GM19023 (cell line): Measurements from ENCODE around the gene PAGR1.

Source experiments
- ATAC-seq: cut with Tn5 transposase; IDR thresholded peaks from one replicate; pipeline ENCODE4 v1.9.1; 2021; ENCODE audit warnings: mild to moderate bottlenecking, moderate library complexity; ENCODE audit not compliant: unreplicated experiment

The PAGR1 gene

GRCh38 chr16:29834079-29834478 lies 18.1 kb downstream of the PAGR1 start:
- no peak for ATAC-seq

GRCh38 chr16:29835926-29836325 lies 20.0 kb downstream of the PAGR1 start:
- ATAC-seq: no peak

GRCh38 chr16:29836623-29837022 lies 20.7 kb downstream of the PAGR1 start:
- ATAC-seq: no peak

- no peak for ATAC-seq
These were observed 21.9 kb downstream of the PAGR1 start for GRCh38 chr16:29837841-29838240.

GRCh38 chr16:29839822-29840221 lies 23.9 kb downstream of the PAGR1 start:
- no peak for ATAC-seq

- no peak for ATAC-seq
These were observed 24.3 kb downstream of the PAGR1 start for GRCh38 chr16:29840240-29840639.

GRCh38 chr16:29841631-29842030 lies 25.7 kb downstream of the PAGR1 start:
- ATAC-seq: no peak

GRCh38 chr16:29842732-29843346 lies 26.9 kb downstream of the PAGR1 start:
- no peak for ATAC-seq

GRCh38 chr16:29843931-29844330 lies 28.0 kb downstream of the PAGR1 start:
- no peak for ATAC-seq

GRCh38 chr16:29844575-29845331 lies 28.8 kb downstream of the PAGR1 start:
- ATAC-seq: no peak

- ATAC-seq: no peak
These were observed 29.7 kb downstream of the PAGR1 start for GRCh38 chr16:29845656-29846055.

GRCh38 chr16:29848420-29849297 lies 32.7 kb downstream of the PAGR1 start:
- no peak for ATAC-seq

- ATAC-seq: no peak
These were observed 33.6 kb downstream of the PAGR1 start for GRCh38 chr16:29849505-29849904.

- no peak for ATAC-seq
These were observed 35.0 kb downstream of the PAGR1 start for GRCh38 chr16:29850998-29851397.

- no peak for ATAC-seq
These were observed 36.7 kb downstream of the PAGR1 start for GRCh38 chr16:29852654-29853053.

- ATAC-seq: no peak
These were observed 38.7 kb downstream of the PAGR1 start for GRCh38 chr16:29854520-29855100.

- ATAC-seq: no peak
These were observed 41.3 kb downstream of the PAGR1 start for GRCh38 chr16:29857133-29857760.

GRCh38 chr16:29858149-29858849 lies 42.3 kb downstream of the PAGR1 start:
- ATAC-seq: no peak

- no peak for ATAC-seq
These were observed 43.0 kb downstream of the PAGR1 start for GRCh38 chr16:29858974-29859373.

- no peak for ATAC-seq
These were observed 44.3 kb downstream of the PAGR1 start for GRCh38 chr16:29860218-29860617.
